Keratinocyte (primary cell): ENCODE measurements around the gene MISP.

Source experiments
- CTCF ChIP-seq, 3 experiments: IDR thresholded peaks in 1 of 3; conservative IDR thresholded peaks in 1 of 3; optimal IDR thresholded peaks in 1 of 3; 2 replicates in 2 of 3; 3 replicates in 1 of 3; pipeline versions ENCODE3 to v1.5.1; 2011; ENCODE audit warnings: low read length in 3 of 3, mild to moderate bottlenecking in 3 of 3, moderate library complexity in 2 of 3, control low read depth in 1 of 3, inconsistent platforms in 1 of 3; ENCODE audit not compliant: insufficient read depth in 2 of 3; ENCODE audit errors: extremely low read depth in 1 of 3
- EZH2 ChIP-seq: IDR thresholded peaks from one replicate; pipeline ENCODE4 v1.6.1; 2012; ENCODE audit warnings: inconsistent platforms, mild to moderate bottlenecking, low read length, moderate library complexity

GRCh38 chr19:791007-791566 is 40.2 kb downstream of the MISP start:
- TF ChIP-seq CTCF (optimal IDR thresholded peaks at IDR 0.05 in 1 of 3, IDR thresholded peaks at IDR 0.05 in 1 of 3, conservative IDR thresholded peaks at IDR 0.05 in 1 of 3; ENCODE audit: extremely low read depth in 1 of 3, insufficient read depth in 2 of 3, low read length in 3 of 3): no peak
- no peak for TF ChIP-seq EZH2
